ENCODE results near the gene CCDC12.

The CCDC12 gene

DNA sequence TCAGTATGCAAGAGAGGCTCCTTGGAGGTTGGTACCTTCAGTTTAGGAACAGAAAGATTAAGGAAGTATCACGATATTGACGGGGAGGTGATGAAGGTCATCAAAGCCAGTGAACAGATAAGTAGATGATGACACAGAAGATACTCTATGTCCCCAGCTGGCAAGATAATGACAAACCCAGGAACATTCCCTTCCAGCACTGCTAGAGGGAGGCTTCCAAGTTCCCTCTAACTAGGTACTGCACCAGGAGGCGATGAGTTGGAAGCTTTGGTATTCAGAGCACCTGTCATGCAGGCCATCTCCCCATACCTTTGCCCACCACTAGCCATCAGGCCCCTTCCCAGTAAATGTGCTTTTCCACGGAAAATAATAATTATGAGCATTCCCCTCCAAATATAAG lies 43.8 kb upstream of the CCDC12 start:
- H3K4me3 ChIP-seq (ENCODE audit: low read depth in 1 of 2, low read length in 2 of 2) = no peak overlapping the region
- TF ChIP-seq, protein P1, sequence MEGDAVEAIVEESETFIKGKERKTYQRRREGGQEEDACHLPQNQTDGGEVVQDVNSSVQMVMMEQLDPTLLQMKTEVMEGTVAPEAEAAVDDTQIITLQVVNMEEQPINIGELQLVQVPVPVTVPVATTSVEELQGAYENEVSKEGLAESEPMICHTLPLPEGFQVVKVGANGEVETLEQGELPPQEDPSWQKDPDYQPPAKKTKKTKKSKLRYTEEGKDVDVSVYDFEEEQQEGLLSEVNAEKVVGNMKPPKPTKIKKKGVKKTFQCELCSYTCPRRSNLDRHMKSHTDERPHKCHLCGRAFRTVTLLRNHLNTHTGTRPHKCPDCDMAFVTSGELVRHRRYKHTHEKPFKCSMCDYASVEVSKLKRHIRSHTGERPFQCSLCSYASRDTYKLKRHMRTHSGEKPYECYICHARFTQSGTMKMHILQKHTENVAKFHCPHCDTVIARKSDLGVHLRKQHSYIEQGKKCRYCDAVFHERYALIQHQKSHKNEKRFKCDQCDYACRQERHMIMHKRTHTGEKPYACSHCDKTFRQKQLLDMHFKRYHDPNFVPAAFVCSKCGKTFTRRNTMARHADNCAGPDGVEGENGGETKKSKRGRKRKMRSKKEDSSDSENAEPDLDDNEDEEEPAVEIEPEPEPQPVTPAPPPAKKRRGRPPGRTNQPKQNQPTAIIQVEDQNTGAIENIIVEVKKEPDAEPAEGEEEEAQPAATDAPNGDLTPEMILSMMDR (IDR thresholded peaks at IDR 0.05; ENCODE audit: borderline replicate concordance, extremely low read depth, low read length, poor library complexity, severe bottlenecking) = no peak
- TF ChIP-seq EZH2 (IDR thresholded peaks at IDR 0.05; ENCODE audit: borderline replicate concordance, low read depth, low read length, severe bottlenecking) = no peak
- no peaks in the 10 kb centered on the region for H4K20me1 ChIP-seq (ENCODE audit: insufficient read depth, low read length)
- H3K9me3 ChIP-seq (ENCODE audit: insufficient read depth, low read length, severe bottlenecking) = no peaks in the 10 kb centered on the region
- ATAC-seq (ENCODE audit: insufficient read depth, low read depth) = no peak
- H2AFZ ChIP-seq (ENCODE audit: low read depth, low read length) = no peak overlapping the region
- no peak for DNase-seq
- H3K4me2 ChIP-seq (ENCODE audit: insufficient read depth, low read length) = no peak overlapping the region
- H3K4me1 ChIP-seq (ENCODE audit: insufficient read depth, low read length) = peaks cover 74% of the 10 kb centered on the region
- peaks cover 37% of the 10 kb centered on the region for H3K36me3 ChIP-seq (ENCODE audit: insufficient read depth, low read length)
- H3K27me3 ChIP-seq (ENCODE audit: insufficient read depth, low read length, poor library complexity) = no peaks in the 10 kb centered on the region
- H3K9ac ChIP-seq (ENCODE audit: low read depth, low read length) = peak overlapping the region; percentile 1; the same call in 1 of the 2 replicates
- H3K79me2 ChIP-seq (ENCODE audit: insufficient read depth, low read length) = peaks cover 64% of the 10 kb centered on the region
- peak overlapping the region; percentile 97 for H3K27ac ChIP-seq (ENCODE audit: low read length)

DNA sequence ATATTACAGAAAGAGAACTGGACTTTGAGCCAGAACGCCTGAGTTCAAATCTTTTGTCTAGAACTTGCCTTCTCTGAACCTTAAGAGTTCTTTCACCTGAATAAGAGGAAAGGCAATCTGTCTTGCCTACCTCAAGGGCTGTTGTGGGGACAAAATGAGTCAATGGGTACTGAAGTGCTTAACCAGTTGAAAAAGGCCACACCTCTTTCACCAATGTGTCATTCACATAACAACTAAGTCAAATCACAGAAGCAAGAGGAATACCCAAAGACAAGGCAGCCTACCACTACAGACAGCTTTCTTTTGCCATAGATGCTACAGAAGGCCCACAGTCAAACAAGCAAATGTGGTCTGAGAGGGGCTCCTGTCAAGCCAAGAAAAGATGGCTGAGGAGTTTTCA lies 42.7 kb upstream of the CCDC12 start:
- Histone ChIP-seq H3K36me3 (ENCODE audit: insufficient read depth, low read length) (peaks cover 37% of the 10 kb centered on the region), H3K9ac (ENCODE audit: low read depth, low read length) (no peak overlapping the region; the same call in 1 of the 2 replicates), H4K20me1 (ENCODE audit: insufficient read depth, low read length) (no peaks in the 10 kb centered on the region), H3K4me2 (ENCODE audit: insufficient read depth, low read length) (no peak overlapping the region), H3K4me3 (ENCODE audit: low read depth in 1 of 2, low read length in 2 of 2) (no peak overlapping the region), H3K27me3 (ENCODE audit: insufficient read depth, low read length, poor library complexity) (no peaks in the 10 kb centered on the region), H3K4me1 (ENCODE audit: insufficient read depth, low read length) (peaks cover 85% of the 10 kb centered on the region), H2AFZ (ENCODE audit: low read depth, low read length) (no peak overlapping the region), H3K27ac (ENCODE audit: low read length) (peak overlapping the region; percentile 97), H3K9me3 (ENCODE audit: insufficient read depth, low read length, severe bottlenecking) (no peaks in the 10 kb centered on the region), H3K79me2 (ENCODE audit: insufficient read depth, low read length) (peaks cover 59% of the 10 kb centered on the region)
- DNase-seq = no peak
- no peak for ATAC-seq (ENCODE audit: insufficient read depth, low read depth)
- TF ChIP-seq EZH2 (IDR thresholded peaks at IDR 0.05; ENCODE audit: borderline replicate concordance, low read depth, low read length, severe bottlenecking) = no peak
- TF ChIP-seq, protein P1 (IDR thresholded peaks at IDR 0.05; ENCODE audit: borderline replicate concordance, extremely low read depth, low read length, poor library complexity, severe bottlenecking) = no peak

DNA sequence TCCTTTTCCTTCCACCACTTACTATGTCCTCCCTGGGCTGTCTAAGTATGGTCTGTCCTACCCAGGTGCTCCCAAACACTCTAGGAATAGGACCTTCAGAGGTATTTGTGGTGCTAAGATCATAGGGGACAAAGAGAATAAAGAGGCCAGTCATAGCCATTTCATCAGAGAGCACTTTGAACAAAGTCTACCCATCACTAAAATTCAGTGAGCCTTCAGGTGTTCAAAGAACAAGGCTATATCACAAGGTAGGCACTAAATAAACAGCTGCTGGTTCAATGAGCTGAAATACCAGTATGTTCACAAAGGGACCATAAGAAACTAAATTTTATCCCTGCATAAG lies 41.7 kb upstream of the CCDC12 start:
- no peak for DNase-seq
- H2AFZ ChIP-seq (ENCODE audit: low read depth, low read length) = no peak overlapping the region
- peaks cover 91% of the 10 kb centered on the region for H3K4me1 ChIP-seq (ENCODE audit: insufficient read depth, low read length)
- no peaks in the 10 kb centered on the region for H3K9me3 ChIP-seq (ENCODE audit: insufficient read depth, low read length, severe bottlenecking)
- ATAC-seq (ENCODE audit: insufficient read depth, low read depth) = no peak; the same call in 2 of the 3 replicates
- peak overlapping the region; percentile 46 for H3K4me2 ChIP-seq (ENCODE audit: insufficient read depth, low read length)
- H3K27ac ChIP-seq (ENCODE audit: low read length) = peak overlapping the region; percentile 97
- H4K20me1 ChIP-seq (ENCODE audit: insufficient read depth, low read length) = no peaks in the 10 kb centered on the region
- peaks cover 54% of the 10 kb centered on the region for H3K79me2 ChIP-seq (ENCODE audit: insufficient read depth, low read length)
- H3K4me3 ChIP-seq (ENCODE audit: low read depth in 1 of 2, low read length in 2 of 2) = no peak overlapping the region; a peak in 1 of 4 replicates
- TF ChIP-seq EZH2 (IDR thresholded peaks at IDR 0.05; ENCODE audit: borderline replicate concordance, low read depth, low read length, severe bottlenecking) = no peak
- TF ChIP-seq, protein P1 (IDR thresholded peaks at IDR 0.05; ENCODE audit: borderline replicate concordance, extremely low read depth, low read length, poor library complexity, severe bottlenecking) = no peak
- no peaks in the 10 kb centered on the region for H3K27me3 ChIP-seq (ENCODE audit: insufficient read depth, low read length, poor library complexity)
- peak overlapping the region; percentile 61 for H3K9ac ChIP-seq (ENCODE audit: low read depth, low read length)
- H3K36me3 ChIP-seq (ENCODE audit: insufficient read depth, low read length) = peaks cover 44% of the 10 kb centered on the region

Measured in DND-41 (cell line).